Measurements from ENCODE around the gene OSBPL7. TPM values are rescaled to one million over a fixed set of nuclear protein-coding genes. Genes with fewer than 3 reads are reported as not detected.

The OSBPL7 gene
- total RNA-seq, 6 experiments from 2014 or later, result 0.62 to 2.2 (median 1.4) TPM

GRCh38 chr17:47781397-47781796 lies 40.2 kb downstream of the OSBPL7 start:
- no peak for ATAC-seq
- intact Hi-C loops (cut with DNase I), result no loop called here
- Histone ChIP-seq H3K36me3 (no peaks in the 10 kb centered on the region), H3K27me3 (no peaks in the 10 kb centered on the region), H3K4me3 (no peak overlapping the region), H3K9me3 (no peaks in the 10 kb centered on the region), H3K4me1 (no peaks in the 10 kb centered on the region), H3K27ac (no peak overlapping the region)
- 39% methylated on average over 5 of the region's 5 CpGs for WGBS (ENCODE audit: insufficient coverage, low coverage, low lambda C conversion rate, missing lambda C conversion rate)
- no peak for TF ChIP-seq POLR2A (IDR thresholded peaks at IDR 0.05)
- TF ChIP-seq, protein P1, sequence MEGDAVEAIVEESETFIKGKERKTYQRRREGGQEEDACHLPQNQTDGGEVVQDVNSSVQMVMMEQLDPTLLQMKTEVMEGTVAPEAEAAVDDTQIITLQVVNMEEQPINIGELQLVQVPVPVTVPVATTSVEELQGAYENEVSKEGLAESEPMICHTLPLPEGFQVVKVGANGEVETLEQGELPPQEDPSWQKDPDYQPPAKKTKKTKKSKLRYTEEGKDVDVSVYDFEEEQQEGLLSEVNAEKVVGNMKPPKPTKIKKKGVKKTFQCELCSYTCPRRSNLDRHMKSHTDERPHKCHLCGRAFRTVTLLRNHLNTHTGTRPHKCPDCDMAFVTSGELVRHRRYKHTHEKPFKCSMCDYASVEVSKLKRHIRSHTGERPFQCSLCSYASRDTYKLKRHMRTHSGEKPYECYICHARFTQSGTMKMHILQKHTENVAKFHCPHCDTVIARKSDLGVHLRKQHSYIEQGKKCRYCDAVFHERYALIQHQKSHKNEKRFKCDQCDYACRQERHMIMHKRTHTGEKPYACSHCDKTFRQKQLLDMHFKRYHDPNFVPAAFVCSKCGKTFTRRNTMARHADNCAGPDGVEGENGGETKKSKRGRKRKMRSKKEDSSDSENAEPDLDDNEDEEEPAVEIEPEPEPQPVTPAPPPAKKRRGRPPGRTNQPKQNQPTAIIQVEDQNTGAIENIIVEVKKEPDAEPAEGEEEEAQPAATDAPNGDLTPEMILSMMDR (IDR thresholded peaks at IDR 0.05), result no peak
- DNase-seq, result no peak

GRCh38 chr17:47778184-47778635 lies 43.4 kb downstream of the OSBPL7 start:
- Histone ChIP-seq H3K27me3 (peaks cover 0 to 5% of the 10 kb centered on the region in 2 donors), H3K9me3 (no peaks in the 10 kb centered on the region), H3K36me3 (no peaks in the 10 kb centered on the region), H3K4me3 (no peak overlapping the region), H3K4me1 (no peaks in the 10 kb centered on the region), H3K27ac (no peak overlapping the region)
- DNase-seq (no peak), ATAC-seq (no peak)
- TF ChIP-seq, protein P1 (IDR thresholded peaks at IDR 0.05), result no peak
- no peak for TF ChIP-seq POLR2A (IDR thresholded peaks at IDR 0.05)
- 20% methylated on average over 1 of the region's 45 CpGs for WGBS (ENCODE audit: insufficient coverage, low coverage, low lambda C conversion rate, missing lambda C conversion rate)
- intact Hi-C loops (cut with DNase I), result no loop called here

DNA sequence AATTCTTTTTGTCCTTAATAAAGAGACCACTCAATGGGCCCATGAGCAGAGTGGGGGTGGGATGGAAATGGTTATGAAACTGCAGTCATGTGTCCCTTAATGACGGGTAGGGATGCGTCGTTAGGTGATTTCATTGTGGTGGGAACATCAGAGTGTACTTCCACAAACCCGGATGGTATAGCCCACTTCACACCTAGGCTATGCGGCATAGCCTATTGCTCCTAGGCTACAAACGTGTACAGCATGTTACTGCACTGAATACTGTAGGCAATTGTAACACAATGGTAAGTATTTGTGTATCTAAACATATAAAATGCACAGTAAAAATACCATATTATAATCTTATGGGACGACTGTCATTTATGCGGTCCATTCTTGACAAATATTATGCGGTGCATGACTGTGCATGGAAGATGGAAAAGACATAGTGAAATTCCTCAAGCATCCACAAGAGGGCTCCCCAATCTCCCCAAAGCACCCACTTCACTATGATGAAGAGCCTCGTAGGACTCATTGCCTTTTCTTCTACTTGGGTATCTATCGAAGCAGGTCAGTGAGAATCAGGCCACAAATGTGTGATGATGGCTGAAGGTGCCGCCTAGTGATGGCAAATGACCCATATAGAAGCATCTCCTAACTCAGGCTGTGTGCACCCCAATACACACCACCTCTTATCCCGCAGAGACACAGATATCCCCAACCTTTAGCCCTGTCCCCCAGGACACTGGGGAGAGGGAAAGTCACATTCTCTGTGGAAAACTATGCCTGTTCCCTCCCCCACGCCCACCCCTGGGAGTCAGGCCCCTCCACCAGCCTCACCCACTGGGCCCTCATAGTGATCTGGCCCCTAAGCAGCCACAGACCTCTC lies 45.0 kb downstream of the OSBPL7 start:
- DNase-seq, result no peak
- intact Hi-C loops (cut with DNase I), result no loop called here
- Histone ChIP-seq H3K9me3 (no peaks in the 10 kb centered on the region), H3K27me3 (peaks cover 0 to 5% of the 10 kb centered on the region in 2 donors), H3K27ac (no peak overlapping the region), H3K4me3 (no peak overlapping the region), H3K36me3 (no peaks in the 10 kb centered on the region), H3K4me1 (no peaks in the 10 kb centered on the region)
- WGBS (ENCODE audit: insufficient coverage, low coverage, low lambda C conversion rate, missing lambda C conversion rate), result 26% methylated on average over 14 of the region's 14 CpGs
- ATAC-seq, result peak; percentile 68 to 85 (median 78)
- TF ChIP-seq POLR2A (IDR thresholded peaks at IDR 0.05), result no peak
- TF ChIP-seq, protein P1 (IDR thresholded peaks at IDR 0.05), result peak; percentile 55 to 74 (median 70)

- H3K4me3 ChIP-seq, result no peak overlapping the region
- peaks cover 0 to 5% of the 10 kb centered on the region in 2 donors for H3K27me3 ChIP-seq
- whole genome bisulfite sequencing (ENCODE audit: insufficient coverage, low coverage, low lambda C conversion rate, missing lambda C conversion rate), result 38% methylated on average over 1 of the region's 1 CpG
- no peaks in the 10 kb centered on the region for H3K4me1 ChIP-seq
- ATAC-seq (no peak), DNase-seq (no peak)
- intact Hi-C loops (cut with DNase I), result no loop called here
- TF ChIP-seq, protein P1 (IDR thresholded peaks at IDR 0.05), result no peak
- no peak for TF ChIP-seq POLR2A (IDR thresholded peaks at IDR 0.05)
- H3K36me3 ChIP-seq, result no peaks in the 10 kb centered on the region
- no peaks in the 10 kb centered on the region for H3K9me3 ChIP-seq
- no peak overlapping the region for H3K27ac ChIP-seq
These were observed 46.5 kb downstream of the OSBPL7 start for GRCh38 chr17:47774987-47775580.
